KMS-11 (cell line): ENCODE data around the gene EXOC4.

Experiments used
- H2AFZ ChIP-seq: fragments of 200-600 bp; sonication (generic); 2 replicates; pipeline ENCODE4 v1.6.1; 2016; ENCODE audit warnings: antibody characterized with exemption, mixed run types, low read depth
- H3K27ac ChIP-seq: fragments of 200-600 bp; sonication (generic); 2 replicates; pipeline ENCODE4 v1.6.1; 2016; ENCODE audit warnings: mild to moderate bottlenecking, mixed run types
- H3K27me3 ChIP-seq: fragments of 200-600 bp; sonication (generic); 2 replicates; pipeline ENCODE4 v1.6.1; 2017; ENCODE audit warnings: mild to moderate bottlenecking, low read depth, mixed run types, moderate library complexity; ENCODE audit not compliant: insufficient read depth
- H3K36me3 ChIP-seq: fragments of 200-600 bp; sonication (generic); 2 replicates; pipeline ENCODE4 v1.6.1; 2017; ENCODE audit warnings: mild to moderate bottlenecking, mixed run types; ENCODE audit not compliant: insufficient read depth
- H3K4me1 ChIP-seq: fragments of 200-600 bp; sonication (generic); 2 replicates; pipeline ENCODE4 v1.6.1; 2016; ENCODE audit warnings: mild to moderate bottlenecking, low read depth, mixed run types; ENCODE audit not compliant: poor library complexity, severe bottlenecking
- H3K4me2 ChIP-seq: fragments of 200-600 bp; sonication (generic); 2 replicates; pipeline ENCODE4 v1.7.0; 2016; ENCODE audit warnings: mild to moderate bottlenecking, mixed run types
- H3K4me3 ChIP-seq: fragments of 200-600 bp; sonication (generic); IDR thresholded peaks from 2 replicates; pipeline ENCODE4 v1.6.1; 2017; ENCODE audit warnings: low read depth, low read length, mixed read lengths; ENCODE audit not compliant: insufficient read depth
- H3K79me2 ChIP-seq: fragments of 200-600 bp; sonication (generic); 2 replicates; pipeline ENCODE4 v1.6.1; 2016; ENCODE audit warnings: low read depth, mixed run types; ENCODE audit not compliant: insufficient read depth
- H3K9ac ChIP-seq: fragments of 200-600 bp; sonication (generic); 2 replicates; pipeline ENCODE4 v1.6.1; 2016; ENCODE audit warnings: mild to moderate bottlenecking, mixed run types
- H4K20me1 ChIP-seq: fragments of 200-600 bp; sonication (generic); 2 replicates; pipeline ENCODE4 v1.6.1; 2016; ENCODE audit warnings: mild to moderate bottlenecking, mixed run types; ENCODE audit not compliant: insufficient read depth
- CTCF ChIP-seq: fragments of 200-600 bp; sonication (generic); conservative IDR thresholded peaks from 2 replicates; pipeline ENCODE4 v1.6.1; 2017; ENCODE audit warnings: low read depth, mild to moderate bottlenecking, antibody characterized with exemption, low read length, moderate library complexity, mixed read lengths

Gene EXOC4

DNA sequence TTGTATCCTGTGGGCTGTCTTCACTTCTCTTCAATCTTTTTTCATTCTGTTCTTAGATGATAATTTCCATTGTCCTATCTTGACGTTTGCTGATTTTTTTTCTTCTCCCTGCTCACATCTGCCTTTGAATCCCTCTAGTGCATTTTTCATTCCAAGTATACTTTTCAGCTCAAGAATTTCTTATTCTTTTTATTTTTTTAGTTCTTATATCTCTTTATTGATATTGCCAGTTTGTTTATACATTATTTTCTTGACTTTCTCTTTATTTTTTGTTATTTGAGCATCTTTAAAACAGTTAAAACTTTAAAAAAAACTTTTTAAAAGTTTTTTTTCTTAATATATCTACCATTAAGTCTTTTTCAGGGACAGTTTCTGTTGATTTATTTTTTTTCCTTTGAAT lies 100.9 kb downstream of the EXOC4 start:
- Histone ChIP-seq H4K20me1 (no peaks in the 10 kb centered on the region), H3K79me2 (no peaks in the 10 kb centered on the region), H3K27ac (no peak overlapping the region), H3K4me2 (no peak overlapping the region), H3K4me3 (no peak overlapping the region), H3K9ac (no peak overlapping the region), H2AFZ (no peak overlapping the region), H3K27me3 (no peaks in the 10 kb centered on the region), H3K36me3 (no peaks in the 10 kb centered on the region), H3K4me1 (peaks cover 8% of the 10 kb centered on the region)
- no peak for TF ChIP-seq CTCF

GRCh38 chr7:133354546-133355324 lies 101.9 kb downstream of the EXOC4 start:
- TF ChIP-seq CTCF = no peak
- H3K4me1 ChIP-seq = no peaks in the 10 kb centered on the region
- H3K36me3 ChIP-seq = no peaks in the 10 kb centered on the region
- no peak overlapping the region for H3K27ac ChIP-seq
- H3K27me3 ChIP-seq = no peaks in the 10 kb centered on the region
- H3K4me2 ChIP-seq = no peak overlapping the region
- H3K9ac ChIP-seq = no peak overlapping the region
- H3K4me3 ChIP-seq = no peak overlapping the region
- no peaks in the 10 kb centered on the region for H3K79me2 ChIP-seq
- no peak overlapping the region for H2AFZ ChIP-seq
- H4K20me1 ChIP-seq = no peaks in the 10 kb centered on the region

- Histone ChIP-seq H3K4me3 (no peak overlapping the region), H3K4me1 (no peaks in the 10 kb centered on the region), H3K9ac (no peak overlapping the region), H4K20me1 (no peaks in the 10 kb centered on the region), H2AFZ (no peak overlapping the region), H3K27me3 (no peaks in the 10 kb centered on the region), H3K79me2 (no peaks in the 10 kb centered on the region), H3K36me3 (no peaks in the 10 kb centered on the region), H3K27ac (no peak overlapping the region), H3K4me2 (no peak overlapping the region)
- no peak for TF ChIP-seq CTCF
Measured at GRCh38 chr7:133355325-133355708, 102.4 kb downstream of the EXOC4 start.

- Histone ChIP-seq H3K4me3 (no peak overlapping the region), H3K27me3 (no peaks in the 10 kb centered on the region), H4K20me1 (no peaks in the 10 kb centered on the region), H3K9ac (no peak overlapping the region), H3K36me3 (no peaks in the 10 kb centered on the region), H3K27ac (no peak overlapping the region), H2AFZ (no peak overlapping the region), H3K4me2 (no peak overlapping the region), H3K79me2 (no peaks in the 10 kb centered on the region), H3K4me1 (no peaks in the 10 kb centered on the region)
- no peak for TF ChIP-seq CTCF
Measured at GRCh38 chr7:133355822-133356221, 102.9 kb downstream of the EXOC4 start.
